ENCODE data around the gene ZNF319.
"Not testable (repeated sequence)": the region's sequence is repeated elsewhere in the genome, so short reads cannot be mapped to it uniquely, and the experiment has no call there.

Gene ZNF319

DNA sequence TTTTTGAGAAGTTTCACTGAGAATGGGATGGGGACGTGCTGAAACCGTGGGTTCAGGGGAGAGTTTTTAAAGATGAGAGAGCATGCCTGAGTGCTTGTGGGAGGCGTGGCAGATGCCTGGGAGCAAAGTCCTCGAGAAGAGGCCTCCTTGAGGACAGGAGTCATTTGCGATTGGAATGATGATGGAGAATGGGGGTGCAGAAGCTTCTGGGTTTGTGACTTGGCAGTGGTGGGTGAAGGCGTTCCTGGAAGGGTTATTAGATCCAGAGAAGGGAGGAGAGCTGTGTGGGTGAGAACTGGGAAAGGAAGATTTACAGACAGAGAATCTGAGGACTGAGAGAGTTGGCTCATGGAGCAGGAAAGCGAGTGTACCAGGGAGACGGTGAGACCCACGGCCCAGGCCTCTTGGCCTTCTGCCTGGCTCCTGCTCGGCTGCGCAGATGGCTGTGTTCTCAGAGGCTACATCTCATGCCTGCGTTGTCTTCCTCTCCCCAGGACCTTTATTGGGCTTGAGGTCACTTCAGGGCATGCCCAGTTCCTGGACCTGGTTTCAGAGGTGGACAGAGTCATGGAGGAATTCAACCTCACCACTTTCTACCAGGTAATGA, 16.5 kb upstream of the ZNF319 start:
- Mint-ChIP-seq H3K9me3 (no peaks in the 10 kb centered on the region), H3K4me3 (no peak overlapping the region), H3K27ac (no peak overlapping the region), H3K36me3 (peaks cover 25% of the 10 kb centered on the region), H3K4me1 (peaks cover 10% of the 10 kb centered on the region)
- DNase-seq (ENCODE audit: low spot score in 2 of 2) = no peak
- no peak for ATAC-seq

DNA sequence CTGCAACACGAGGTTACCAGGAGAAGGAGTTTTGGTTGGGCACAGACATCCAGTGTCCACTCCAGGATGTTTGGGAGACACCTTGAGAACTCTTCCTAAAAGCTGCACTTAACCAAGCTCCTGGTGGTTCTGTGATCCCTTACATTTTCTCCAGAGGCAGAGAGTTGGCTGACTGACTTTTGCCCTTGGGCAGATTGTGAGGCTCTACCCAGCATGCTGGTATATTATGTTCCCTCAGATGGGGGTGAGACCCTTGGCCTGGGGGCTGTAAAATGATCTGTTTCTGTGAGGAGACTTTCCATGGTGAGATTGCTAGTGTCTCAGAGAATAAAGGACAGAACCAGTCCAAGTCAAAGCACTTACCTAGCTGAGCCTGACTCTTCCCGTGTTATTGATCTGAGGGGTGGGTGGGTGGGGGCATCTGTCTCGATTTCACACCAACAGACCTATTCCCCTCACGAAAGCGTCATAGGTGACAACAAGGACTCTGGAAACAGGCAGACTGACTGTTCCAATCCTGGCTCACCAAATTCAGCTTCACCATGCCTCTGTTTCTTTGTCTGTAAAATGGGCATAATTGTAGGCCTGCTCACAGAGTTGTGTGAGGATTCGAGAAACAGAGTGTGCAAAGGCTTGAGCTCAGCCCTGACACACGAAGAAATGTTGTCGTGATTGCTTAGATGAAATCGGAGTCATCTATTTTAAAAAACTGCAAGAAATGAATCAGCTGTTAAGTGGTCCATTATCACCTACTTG, 12.9 kb upstream of the ZNF319 start:
- no peak for DNase-seq (ENCODE audit: low spot score in 2 of 2)
- Mint-ChIP-seq H3K27ac (no peak overlapping the region), H3K9me3 (no peaks in the 10 kb centered on the region), H3K36me3 (peaks cover 37% of the 10 kb centered on the region), H3K4me1 (peaks cover 7% of the 10 kb centered on the region), H3K4me3 (no peak overlapping the region)
- no peak for ATAC-seq

- Mint-ChIP-seq H3K36me3 (peaks cover 43% of the 10 kb centered on the region), H3K27ac (no peak overlapping the region)
Observed at GRCh38 chr16:58012481-58012880, 12.0 kb upstream of the ZNF319 start.

DNA sequence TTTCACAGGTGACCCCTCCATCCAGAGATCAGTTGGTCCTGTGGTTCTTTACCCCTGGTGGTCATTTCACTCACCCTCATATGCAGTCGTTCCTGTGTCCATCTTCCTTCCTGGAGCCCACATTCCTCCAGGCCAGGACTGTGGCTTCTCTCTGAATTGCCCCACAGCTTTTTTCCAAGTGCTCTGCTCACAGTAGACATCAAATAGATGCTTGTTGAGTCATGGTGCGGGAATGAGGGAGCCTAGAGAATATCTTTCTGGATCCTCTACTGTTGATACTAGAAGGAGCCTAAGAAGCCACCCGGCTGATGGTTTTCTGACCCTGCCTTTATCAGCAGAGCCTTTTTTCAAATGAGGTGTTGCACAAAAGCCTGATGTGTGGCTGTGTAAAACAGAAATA, 11.2 kb upstream of the ZNF319 start:
- no peak for ATAC-seq
- no peak for DNase-seq (ENCODE audit: low spot score in 2 of 2)
- no peak overlapping the region for H3K4me3 Mint-ChIP-seq
- no peaks in the 10 kb centered on the region for H3K9me3 Mint-ChIP-seq
- peaks cover 50% of the 10 kb centered on the region for H3K36me3 Mint-ChIP-seq
- peaks cover 7% of the 10 kb centered on the region for H3K4me1 Mint-ChIP-seq
- H3K27ac Mint-ChIP-seq = no peak overlapping the region

More at GRCh38 chr16:58012481-58012880, 12.0 kb upstream of the ZNF319 start:
- no peak overlapping the region for H3K4me3 Mint-ChIP-seq
- peaks cover 7% of the 10 kb centered on the region for H3K4me1 Mint-ChIP-seq
- no peak for ATAC-seq
- H3K9me3 Mint-ChIP-seq = no peaks in the 10 kb centered on the region
- DNase-seq (ENCODE audit: low spot score in 2 of 2) = no peak

- Mint-ChIP-seq H3K36me3 (peaks cover 58% of the 10 kb centered on the region), H3K4me3 (no peak overlapping the region), H3K9me3 (no peaks in the 10 kb centered on the region), H3K4me1 (peaks cover 7% of the 10 kb centered on the region), H3K27ac (no peak overlapping the region)
- DNase-seq (ENCODE audit: low spot score in 2 of 2) = no peak
- no peak for ATAC-seq
Observed at GRCh38 chr16:58010886-58011285, 10.4 kb upstream of the ZNF319 start.

GRCh38 chr16:58009856-58010416, 9.5 kb upstream of the ZNF319 start:
- Mint-ChIP-seq H3K36me3 (peaks cover 64% of the 10 kb centered on the region), H3K4me3 (no peak overlapping the region), H3K4me1 (peaks cover 10% of the 10 kb centered on the region), H3K27ac (peak overlapping the region; percentile 30), H3K9me3 (no peaks in the 10 kb centered on the region)
- ATAC-seq = no peak
- no peak for DNase-seq (ENCODE audit: low spot score in 2 of 2)

GRCh38 chr16:58004736-58005135, 4.3 kb upstream of the ZNF319 start:
- H3K27ac Mint-ChIP-seq; ATAC-seq; DNase-seq (ENCODE audit: low spot score in 2 of 2); H3K4me3 Mint-ChIP-seq; H3K9me3 Mint-ChIP-seq: not testable (repeated sequence)
- Mint-ChIP-seq H3K36me3 (peaks cover 68% of the 10 kb centered on the region), H3K4me1 (peaks cover 34% of the 10 kb centered on the region)

DNA sequence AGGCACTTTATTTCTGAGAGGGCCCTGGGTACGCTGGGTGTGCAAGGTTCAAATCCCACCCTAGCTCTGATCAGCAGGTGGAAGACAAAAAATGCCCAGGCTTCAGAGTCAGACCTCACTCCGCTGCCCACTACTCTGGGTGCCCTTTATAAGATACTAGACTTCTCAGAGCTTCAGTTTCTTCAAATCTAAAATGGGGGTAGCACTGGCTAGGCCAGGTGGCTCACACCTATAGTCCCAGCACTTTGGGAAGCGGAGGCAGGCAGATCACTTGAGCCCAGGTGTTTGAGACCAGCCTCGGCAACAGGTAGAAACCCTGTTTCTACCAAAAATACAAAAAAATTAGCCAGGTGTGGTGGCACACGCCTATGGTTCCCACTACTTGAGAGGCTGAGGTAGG, 2.5 kb upstream of the ZNF319 start:
- Mint-ChIP-seq H3K27ac (peak overlapping the region; percentile 90), H3K4me3 (no peak overlapping the region), H3K36me3 (peaks cover 67% of the 10 kb centered on the region), H3K4me1 (peaks cover 49% of the 10 kb centered on the region), H3K9me3 (no peaks in the 10 kb centered on the region)
- DNase-seq (ENCODE audit: low spot score in 2 of 2) (no peak), ATAC-seq (no peak)

DNA sequence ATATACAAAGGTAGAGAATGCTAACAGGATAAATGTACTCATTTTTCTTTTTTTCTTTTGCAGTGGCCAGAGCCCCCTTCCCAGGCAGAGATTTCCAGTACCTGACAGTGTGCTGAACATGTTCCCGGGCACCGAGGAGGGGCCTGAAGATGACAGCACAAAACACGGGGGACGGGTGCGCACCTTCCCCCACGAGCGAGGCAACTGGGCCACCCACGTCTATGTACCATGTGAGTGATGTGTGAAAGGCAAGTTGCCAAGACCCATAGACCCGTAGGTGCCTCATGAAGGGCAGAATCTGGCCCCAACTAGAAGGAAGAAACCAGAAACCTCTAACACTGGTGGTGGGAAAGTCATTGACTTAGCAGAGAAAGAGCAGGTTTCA, 1.9 kb upstream of the ZNF319 start:
- H3K27ac Mint-ChIP-seq = peak overlapping the region; percentile 90
- H3K4me3 Mint-ChIP-seq = peak overlapping the region; percentile 86
- H3K36me3 Mint-ChIP-seq = peaks cover 69% of the 10 kb centered on the region
- H3K4me1 Mint-ChIP-seq = peaks cover 55% of the 10 kb centered on the region
- no peak for DNase-seq (ENCODE audit: low spot score in 2 of 2)
- H3K9me3 Mint-ChIP-seq = no peaks in the 10 kb centered on the region
- ATAC-seq = no peak

DNA sequence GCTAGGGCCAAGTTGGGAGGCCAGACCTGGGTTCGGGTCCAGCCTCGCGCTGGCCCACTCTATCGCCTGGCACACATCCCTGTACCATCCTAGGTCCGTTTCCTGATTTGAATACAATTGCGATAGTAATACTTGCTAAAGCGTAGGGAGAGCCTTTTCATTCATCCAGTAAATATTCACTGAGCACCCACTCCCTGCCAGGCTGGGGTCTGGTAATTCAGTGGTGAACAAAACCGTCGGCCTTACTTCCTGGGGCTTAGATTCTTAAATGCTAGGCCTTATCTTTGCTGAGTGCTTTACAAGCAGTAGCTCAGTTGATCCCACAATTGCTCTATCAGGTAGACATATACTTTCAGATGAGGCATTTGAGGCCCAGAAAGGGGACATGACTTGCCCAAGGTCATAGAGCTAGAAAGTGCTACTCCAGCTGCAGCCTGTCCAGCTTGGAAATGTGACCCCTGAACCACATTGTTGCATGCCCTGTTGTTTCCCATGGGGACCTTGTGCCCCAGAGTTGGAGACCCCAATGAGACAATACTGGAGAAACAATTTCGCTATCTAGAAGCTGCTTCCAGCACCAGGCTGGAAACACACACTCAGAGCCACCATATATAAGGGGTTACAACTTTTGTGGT, 1.4 kb upstream of the ZNF319 start:
- ATAC-seq = no peak
- Mint-ChIP-seq H3K4me3 (peak overlapping the region; percentile 86), H3K36me3 (peaks cover 69% of the 10 kb centered on the region), H3K4me1 (peaks cover 58% of the 10 kb centered on the region), H3K9me3 (no peaks in the 10 kb centered on the region), H3K27ac (peak overlapping the region; percentile 90)
- no peak for DNase-seq (ENCODE audit: low spot score in 2 of 2)

GRCh38 chr16:58000706-58001676, 519 bp upstream of the ZNF319 start, which contains the start of gene USB1:
TSS of gene USB1 (plus strand) at chr16:58001407. CDS start at chr16:58001484, 77 bp downstream.
- DNase-seq (ENCODE audit: low spot score in 2 of 2) (peak; percentile 88 to 94), ATAC-seq (peak; percentile 82)
- peaks cover 60% of the 10 kb centered on the region for H3K4me1 Mint-ChIP-seq
- H3K9me3 Mint-ChIP-seq = no peaks in the 10 kb centered on the region
- peak within 1 kb of the TSS; percentile 86 for H3K4me3 Mint-ChIP-seq
- H3K27ac Mint-ChIP-seq = peak within 1 kb of the TSS; percentile 90
- H3K36me3 Mint-ChIP-seq = peaks cover 64% of the 10 kb centered on the region

- ATAC-seq (no peak), DNase-seq (ENCODE audit: low spot score in 2 of 2) (peak in 1 of 2 donors; percentile 58)
- peak overlapping the region; percentile 71 for H3K4me3 Mint-ChIP-seq
- peak overlapping the region; percentile 67 for H3K27ac Mint-ChIP-seq
- peaks cover 60% of the 10 kb centered on the region for H3K36me3 Mint-ChIP-seq
- H3K4me1 Mint-ChIP-seq = peaks cover 67% of the 10 kb centered on the region
- H3K9me3 Mint-ChIP-seq = no peaks in the 10 kb centered on the region
Observed at GRCh38 chr16:57999366-57999970, 1.0 kb downstream of the ZNF319 start.

DNA sequence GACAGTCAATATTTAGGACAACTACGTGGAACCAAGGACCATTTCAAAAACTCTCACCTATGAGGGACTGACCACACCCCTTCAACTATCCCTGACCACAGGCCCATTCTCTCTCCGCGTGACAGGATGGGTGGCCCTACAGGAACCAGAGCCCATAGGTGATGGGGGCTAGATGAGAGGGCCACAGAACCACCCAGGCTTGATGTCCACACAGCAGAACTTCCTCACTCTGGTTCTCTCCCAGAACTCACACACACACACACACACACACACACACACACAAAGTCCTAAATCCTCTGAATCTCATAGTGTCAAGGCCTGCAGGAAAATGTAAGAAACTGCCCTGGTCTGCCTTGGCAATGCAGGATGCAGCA, 1.5 kb downstream of the ZNF319 start:
- peaks cover 59% of the 10 kb centered on the region for H3K36me3 Mint-ChIP-seq
- peak overlapping the region; percentile 67 for H3K27ac Mint-ChIP-seq
- ATAC-seq (no peak), DNase-seq (ENCODE audit: low spot score in 2 of 2) (no peak)
- H3K4me3 Mint-ChIP-seq = peak overlapping the region; percentile 71
- H3K4me1 Mint-ChIP-seq = peaks cover 66% of the 10 kb centered on the region
- no peaks in the 10 kb centered on the region for H3K9me3 Mint-ChIP-seq

- Mint-ChIP-seq H3K9me3 (no peaks in the 10 kb centered on the region), H3K4me1 (peaks cover 63% of the 10 kb centered on the region), H3K4me3 (peak overlapping the region; percentile 71), H3K27ac (peak overlapping the region; percentile 67), H3K36me3 (peaks cover 54% of the 10 kb centered on the region)
- ATAC-seq (peak; percentile 48), DNase-seq (ENCODE audit: low spot score in 2 of 2) (peak; percentile 29 to 68)
Observed at GRCh38 chr16:57998486-57998885, 2.0 kb downstream of the ZNF319 start.

Data from stimulated activated effector memory CD8-positive, alpha-beta T cell treated with anti-CD3 and anti-CD28 coated beads, Interleukin-12 subunit alpha, Interleukin-12 subunit beta, amount 100 ng/mL, for 72 hours (primary cell).